HL-60 (cell line): ENCODE data around the gene TAF4.
"Not testable (repeated sequence)": the region's sequence is repeated elsewhere in the genome, so short reads cannot be mapped to it uniquely, and the experiment has no call there.

Experiments used
- DNase-seq, 2 experiments: peaks; one replicate each; pipeline ENCODE4 v3.0.0-alpha.2; 2010 to 2020; ENCODE audit warnings: low read depth in 1 of 2, low spot score in 1 of 2
- H3K27ac ChIP-seq: fragments of 250-450 bp; sonication (Bioruptor Pico); replicated peaks from 2 replicates; pipeline ENCODE4 v1.5.1; 2020; ENCODE audit warnings: mild to moderate bottlenecking, moderate library complexity
- H3K27me3 ChIP-seq: fragments of 250-450 bp; sonication (Bioruptor Pico); 2 replicates; pipeline ENCODE4 v1.5.1; 2021; ENCODE audit warnings: mild to moderate bottlenecking, moderate library complexity; ENCODE audit not compliant: insufficient read depth, poor library complexity, severe bottlenecking
- H3K4me3 ChIP-seq: replicated peaks from 2 replicates; pipeline ENCODE4 v1.5.1; 2011; ENCODE audit warnings: mild to moderate bottlenecking, control low read depth, low read length; ENCODE audit not compliant: insufficient read depth
- GABPA ChIP-seq: IDR thresholded peaks from 2 replicates; pipeline ENCODE4 v1.6.1; 2012; ENCODE audit warnings: low read depth
- POLR2AphosphoS5 ChIP-seq: IDR thresholded peaks from 2 replicates; pipeline ENCODE4 v1.6.1; 2012; ENCODE audit warnings: low read depth
- SPI1 ChIP-seq: IDR thresholded peaks from 2 replicates; pipeline ENCODE4 v1.6.1; 2012; ENCODE audit warnings: low read depth, mild to moderate bottlenecking, borderline replicate concordance
- TF ChIP-seq, protein P1 (sequence below): IDR thresholded peaks from one replicate; pipeline ENCODE4 v1.5.1; 2011; ENCODE audit warnings: low read length, control low read depth, inconsistent platforms; ENCODE audit not compliant: insufficient read depth
- TF ChIP-seq, protein P2 (sequence below): IDR thresholded peaks from 2 replicates; pipeline ENCODE4 v1.6.1; 2012; ENCODE audit warnings: low read depth; ENCODE audit not compliant: insufficient replicate concordance

TAF4 gene

DNA sequence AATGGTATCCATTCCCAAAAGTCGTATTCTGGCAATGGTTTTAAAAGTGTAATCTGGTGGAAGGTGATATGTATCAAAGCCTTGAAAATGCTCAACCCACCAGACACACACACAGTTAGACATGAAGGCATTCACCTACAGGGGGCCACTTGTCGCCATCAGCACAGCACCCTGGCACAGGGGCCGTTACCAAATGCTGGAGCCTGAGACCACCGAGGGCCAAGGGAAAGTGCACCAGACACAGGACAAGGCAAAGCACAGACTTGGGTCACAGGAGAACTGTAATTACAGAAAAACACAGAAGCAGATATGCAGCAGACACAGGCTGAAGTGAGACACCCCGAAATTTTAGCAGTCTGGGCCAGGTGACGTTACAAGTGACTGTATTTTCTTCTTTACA is 9.3 kb downstream of the TAF4 start:
- Histone ChIP-seq H3K27me3 (no peaks in the 10 kb centered on the region), H3K4me3 (no peak overlapping the region), H3K27ac (no peak overlapping the region)
- TF ChIP-seq POLR2AphosphoS5, result no peak
- TF ChIP-seq, protein P1, sequence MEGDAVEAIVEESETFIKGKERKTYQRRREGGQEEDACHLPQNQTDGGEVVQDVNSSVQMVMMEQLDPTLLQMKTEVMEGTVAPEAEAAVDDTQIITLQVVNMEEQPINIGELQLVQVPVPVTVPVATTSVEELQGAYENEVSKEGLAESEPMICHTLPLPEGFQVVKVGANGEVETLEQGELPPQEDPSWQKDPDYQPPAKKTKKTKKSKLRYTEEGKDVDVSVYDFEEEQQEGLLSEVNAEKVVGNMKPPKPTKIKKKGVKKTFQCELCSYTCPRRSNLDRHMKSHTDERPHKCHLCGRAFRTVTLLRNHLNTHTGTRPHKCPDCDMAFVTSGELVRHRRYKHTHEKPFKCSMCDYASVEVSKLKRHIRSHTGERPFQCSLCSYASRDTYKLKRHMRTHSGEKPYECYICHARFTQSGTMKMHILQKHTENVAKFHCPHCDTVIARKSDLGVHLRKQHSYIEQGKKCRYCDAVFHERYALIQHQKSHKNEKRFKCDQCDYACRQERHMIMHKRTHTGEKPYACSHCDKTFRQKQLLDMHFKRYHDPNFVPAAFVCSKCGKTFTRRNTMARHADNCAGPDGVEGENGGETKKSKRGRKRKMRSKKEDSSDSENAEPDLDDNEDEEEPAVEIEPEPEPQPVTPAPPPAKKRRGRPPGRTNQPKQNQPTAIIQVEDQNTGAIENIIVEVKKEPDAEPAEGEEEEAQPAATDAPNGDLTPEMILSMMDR, result no peak
- TF ChIP-seq GABPA, result no peak
- TF ChIP-seq SPI1, result no peak
- TF ChIP-seq, protein P2, sequence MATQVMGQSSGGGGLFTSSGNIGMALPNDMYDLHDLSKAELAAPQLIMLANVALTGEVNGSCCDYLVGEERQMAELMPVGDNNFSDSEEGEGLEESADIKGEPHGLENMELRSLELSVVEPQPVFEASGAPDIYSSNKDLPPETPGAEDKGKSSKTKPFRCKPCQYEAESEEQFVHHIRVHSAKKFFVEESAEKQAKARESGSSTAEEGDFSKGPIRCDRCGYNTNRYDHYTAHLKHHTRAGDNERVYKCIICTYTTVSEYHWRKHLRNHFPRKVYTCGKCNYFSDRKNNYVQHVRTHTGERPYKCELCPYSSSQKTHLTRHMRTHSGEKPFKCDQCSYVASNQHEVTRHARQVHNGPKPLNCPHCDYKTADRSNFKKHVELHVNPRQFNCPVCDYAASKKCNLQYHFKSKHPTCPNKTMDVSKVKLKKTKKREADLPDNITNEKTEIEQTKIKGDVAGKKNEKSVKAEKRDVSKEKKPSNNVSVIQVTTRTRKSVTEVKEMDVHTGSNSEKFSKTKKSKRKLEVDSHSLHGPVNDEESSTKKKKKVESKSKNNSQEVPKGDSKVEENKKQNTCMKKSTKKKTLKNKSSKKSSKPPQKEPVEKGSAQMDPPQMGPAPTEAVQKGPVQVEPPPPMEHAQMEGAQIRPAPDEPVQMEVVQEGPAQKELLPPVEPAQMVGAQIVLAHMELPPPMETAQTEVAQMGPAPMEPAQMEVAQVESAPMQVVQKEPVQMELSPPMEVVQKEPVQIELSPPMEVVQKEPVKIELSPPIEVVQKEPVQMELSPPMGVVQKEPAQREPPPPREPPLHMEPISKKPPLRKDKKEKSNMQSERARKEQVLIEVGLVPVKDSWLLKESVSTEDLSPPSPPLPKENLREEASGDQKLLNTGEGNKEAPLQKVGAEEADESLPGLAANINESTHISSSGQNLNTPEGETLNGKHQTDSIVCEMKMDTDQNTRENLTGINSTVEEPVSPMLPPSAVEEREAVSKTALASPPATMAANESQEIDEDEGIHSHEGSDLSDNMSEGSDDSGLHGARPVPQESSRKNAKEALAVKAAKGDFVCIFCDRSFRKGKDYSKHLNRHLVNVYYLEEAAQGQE, result no peak
- DNase-seq, result no peak

- H3K27me3 ChIP-seq, H3K4me3 ChIP-seq, DNase-seq, H3K27ac ChIP-seq: not testable (repeated sequence)
Measured at GRCh38 chr20:62055862-62056115, 9.9 kb downstream of the TAF4 start.

GRCh38 chr20:62055106-62055861 is 10.4 kb downstream of the TAF4 start:
- Histone ChIP-seq H3K4me3 (no peak overlapping the region), H3K27me3 (no peaks in the 10 kb centered on the region), H3K27ac (no peak overlapping the region)
- no peak for DNase-seq
- no peak for TF ChIP-seq SPI1

- DNase-seq, result no peak
- no peak overlapping the region for H3K4me3 ChIP-seq
- TF ChIP-seq, protein P1, result no peak
- no peak for TF ChIP-seq POLR2AphosphoS5
- no peak for TF ChIP-seq SPI1
- no peak for TF ChIP-seq GABPA
- TF ChIP-seq, protein P2, result no peak
- H3K27me3 ChIP-seq, result no peaks in the 10 kb centered on the region
- H3K27ac ChIP-seq, result no peak overlapping the region
Measured at GRCh38 chr20:62054451-62054953, 11.2 kb downstream of the TAF4 start.
